Hair follicular keratinocyte (primary cell): ENCODE data around the gene NLGN4Y. TPM values are rescaled to one million over a fixed set of nuclear protein-coding genes. Genes with fewer than 3 reads are reported as not detected.

ENCODE experiments used
- total RNA-seq: library from RNA; depleted of rRNA; stranded (reverse); fragments of >200 nt; gene quantifications from 2 replicates; pipeline ENCODE4 v1.2.3, GENCODE V29; 2015

The NLGN4Y gene
- total RNA-seq = 9.8 and 15.9 TPM in 2 replicates

DNA sequence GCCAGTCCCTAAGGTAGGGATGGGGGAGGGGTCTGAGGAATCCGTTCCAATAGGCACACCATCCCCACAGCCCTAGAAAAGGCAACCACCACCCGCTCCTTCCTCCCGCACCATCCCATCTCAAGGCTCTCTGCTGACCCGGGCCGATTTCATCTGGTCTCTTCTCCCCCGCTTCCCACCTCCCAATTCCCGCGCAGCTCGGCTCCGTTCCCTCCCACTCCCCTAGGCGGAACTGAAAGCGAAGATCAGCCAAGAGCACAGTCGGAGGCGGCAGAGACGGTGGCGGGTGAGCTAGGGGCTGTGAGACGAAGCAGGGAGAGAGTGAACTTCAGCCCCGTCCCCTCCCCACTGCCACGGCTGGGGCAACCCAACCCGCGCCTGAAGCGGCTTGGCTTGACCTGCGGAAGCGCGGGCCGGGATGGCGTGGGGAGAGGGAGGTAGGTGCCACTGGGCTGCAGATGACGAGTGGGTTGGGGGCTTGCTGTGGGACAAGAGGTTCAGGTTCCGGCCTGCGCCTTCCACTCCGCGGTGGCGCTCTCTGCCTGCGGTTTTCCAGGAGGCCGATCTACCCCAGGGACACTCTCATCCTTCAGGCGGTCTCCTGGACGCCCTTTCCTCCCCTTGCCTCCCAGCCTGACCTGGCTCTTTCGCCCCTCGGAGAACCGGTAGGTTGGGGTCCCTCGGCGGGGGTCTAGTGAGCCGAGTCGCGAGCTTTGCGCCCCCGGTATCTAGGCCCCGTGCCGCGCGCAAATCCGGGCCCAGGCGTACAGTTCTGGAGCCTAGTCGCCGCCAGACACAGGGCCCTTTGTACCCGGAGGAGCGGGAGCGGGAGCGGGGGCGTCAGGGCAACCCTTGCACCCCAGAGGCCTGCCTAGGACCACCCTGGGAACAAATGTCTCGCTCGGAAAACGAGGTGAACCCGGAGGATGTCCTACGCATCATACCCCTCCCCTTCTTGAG is at the start of gene NLGN4Y:
Gene NLGN4Y (plus strand): TSS at position 258 of the 960 bp plus-strand sequence. CDS start 97,591 bp downstream, outside the sequence.

